ENCODE results near the gene EGLN1. TPM values are rescaled to one million over a fixed set of nuclear protein-coding genes. Genes with fewer than 3 reads are reported as not detected.

EGLN1 gene
- total and polyA plus RNA-seq, 2 experiments from 2014 or later: 1.9 to 6.0 TPM

GRCh38 chr1:231383159-231383860 is 38.8 kb downstream of the EGLN1 start:
- Histone ChIP-seq H4K20me1 (replicated peaks; ENCODE audit: insufficient read depth) (no peaks in the 10 kb centered on the region), H3K4me1 (ENCODE audit: insufficient read depth) (no peaks in the 10 kb centered on the region), H3K27ac (ENCODE audit: low read depth) (no peak overlapping the region), H3K27me3 (ENCODE audit: insufficient read depth) (no peaks in the 10 kb centered on the region), H3F3A (replicated peaks; ENCODE audit: low read depth) (no peaks in the 10 kb centered on the region), H3K4me3 (no peak overlapping the region), H3K79me2 (replicated peaks; ENCODE audit: insufficient read depth) (no peaks in the 10 kb centered on the region), H3K4me2 (no peak overlapping the region), H3K9me2 (ENCODE audit: insufficient read depth) (no peaks in the 10 kb centered on the region), H3K36me3 (ENCODE audit: insufficient read depth) (no peaks in the 10 kb centered on the region), H2AFZ (no peak overlapping the region)
- TF ChIP-seq ZNF331 (CRISPR knock-in tag; IDR thresholded peaks at IDR 0.05; ENCODE audit: low read depth) (no peak), STAT1 (IDR thresholded peaks at IDR 0.05; ENCODE audit: unreplicated experiment) (no peak), CTCF (conservative IDR thresholded peaks at IDR 0.05; ENCODE audit: low read depth in 2 of 2) (no peak), ZNF462 (CRISPR knock-in tag; IDR thresholded peaks at IDR 0.05) (no peak), ZNF114 (CRISPR knock-in tag; IDR thresholded peaks at IDR 0.05) (no peak), POLR2AphosphoS5 (IDR thresholded peaks at IDR 0.05; ENCODE audit: low read depth) (no peak), CREB1 (CRISPR knock-in tag; IDR thresholded peaks at IDR 0.05; ENCODE audit: low read depth) (no peak), EZH2phosphoT487 (IDR thresholded peaks at IDR 0.05; ENCODE audit: unreplicated experiment) (no peak), REST (IDR thresholded peaks at IDR 0.05; ENCODE audit: unreplicated experiment) (no peak), JUNB (IDR thresholded peaks at IDR 0.05; ENCODE audit: unreplicated experiment) (no peak), NANOG (IDR thresholded peaks at IDR 0.05; ENCODE audit: borderline replicate concordance) (no peak), EZH2 (IDR thresholded peaks at IDR 0.05; ENCODE audit: low read depth, unreplicated experiment) (no peak)
- TF ChIP-seq, protein P1, sequence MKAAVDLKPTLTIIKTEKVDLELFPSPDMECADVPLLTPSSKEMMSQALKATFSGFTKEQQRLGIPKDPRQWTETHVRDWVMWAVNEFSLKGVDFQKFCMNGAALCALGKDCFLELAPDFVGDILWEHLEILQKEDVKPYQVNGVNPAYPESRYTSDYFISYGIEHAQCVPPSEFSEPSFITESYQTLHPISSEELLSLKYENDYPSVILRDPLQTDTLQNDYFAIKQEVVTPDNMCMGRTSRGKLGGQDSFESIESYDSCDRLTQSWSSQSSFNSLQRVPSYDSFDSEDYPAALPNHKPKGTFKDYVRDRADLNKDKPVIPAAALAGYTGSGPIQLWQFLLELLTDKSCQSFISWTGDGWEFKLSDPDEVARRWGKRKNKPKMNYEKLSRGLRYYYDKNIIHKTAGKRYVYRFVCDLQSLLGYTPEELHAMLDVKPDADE (IDR thresholded peaks at IDR 0.05): no peak
- Mint-ChIP-seq H3K27me3 (ENCODE audit: insufficient read depth, low read depth, poor library complexity) (no peaks in the 10 kb centered on the region), H3K27ac (no peak overlapping the region), H3K4me1 (peaks cover 3% of the 10 kb centered on the region; the same call in 2 of the 3 replicates), H3K9me3 (no peaks in the 10 kb centered on the region), H3K4me3 (no peak overlapping the region), H3K36me3 (ENCODE audit: low read depth) (no peaks in the 10 kb centered on the region)
- ATAC-seq (no peak), DNase-seq (ENCODE audit: low spot score) (no peak)
